PC-9 (cell line): ENCODE measurements around the gene IP6K1. TPM values are rescaled to one million over a fixed set of nuclear protein-coding genes. Genes with fewer than 3 reads are reported as not detected.

Source experiments
- BruUV-seq: library from RNA; stranded (reverse); fragments of 400-500 nt; replicated peaks from 2 replicates; lab custom pipeline; 2021; lab: Mats Ljungman, UMichigan
- CTCF ChIA-PET: fragments of 300-600 bp; sonication (Branson Sonifier 250); formaldehyde crosslinking; loops from one replicate; lab custom pipeline; 2022; ENCODE audit warnings: antibody characterized with exemption; lab: Charles Lee
- POLR2A ChIA-PET: fragments of 300-600 bp; sonication (Branson Sonifier 250); formaldehyde crosslinking; loops from one replicate; lab custom pipeline; 2022; ENCODE audit warnings: antibody characterized with exemption; ENCODE audit not compliant: unreplicated experiment; lab: Charles Lee
- DNase-seq, 2 experiments: peaks; one replicate each; pipeline versions ENCODE4 v3.0.0 to v3.0.0-alpha.2; 2015 to 2022; ENCODE audit warnings: mixed read lengths in 1 of 2
- H2AFZ ChIP-seq: fragments of 200-600 bp; sonication (generic); 2 replicates; pipeline ENCODE4 v1.8.1; 2017; ENCODE audit warnings: antibody characterized with exemption
- H3F3A ChIP-seq: fragments of 200-600 bp; sonication (generic); 2 replicates; pipeline ENCODE4 v1.8.1; 2017; ENCODE audit warnings: antibody characterized with exemption, mild to moderate bottlenecking, low read depth; ENCODE audit not compliant: insufficient read depth
- H3K27ac ChIP-seq: fragments of 200-600 bp; sonication (generic); 2 replicates; pipeline ENCODE4 v1.6.1; 2016; ENCODE audit warnings: mixed run types
- H3K27me3 ChIP-seq: fragments of 200-600 bp; sonication (generic); 2 replicates; pipeline ENCODE4 v1.6.1; 2016; ENCODE audit warnings: low read depth, mixed run types; ENCODE audit not compliant: insufficient read depth
- H3K36me3 ChIP-seq: fragments of 200-600 bp; sonication (generic); 2 replicates; pipeline ENCODE4 v1.6.1; 2016; ENCODE audit warnings: low read depth, mixed run types
- H3K4me1 ChIP-seq: fragments of 200-600 bp; sonication (generic); replicated peaks from 2 replicates; pipeline ENCODE4 v1.6.1; 2016; ENCODE audit warnings: mixed run types; ENCODE audit not compliant: insufficient read depth
- H3K4me2 ChIP-seq: fragments of 200-600 bp; sonication (generic); 2 replicates; pipeline ENCODE4 v1.6.1; 2017; ENCODE audit warnings: mixed run types
- H3K4me3 ChIP-seq: fragments of 200-600 bp; sonication (generic); 2 replicates; pipeline ENCODE4 v1.6.1; 2016; ENCODE audit warnings: mixed run types
- H3K79me2 ChIP-seq: fragments of 200-600 bp; sonication (generic); 2 replicates; pipeline ENCODE4 v1.6.1; 2017; ENCODE audit warnings: low read depth, mixed run types
- H3K9me2 ChIP-seq: fragments of 200-600 bp; sonication (generic); 2 replicates; pipeline ENCODE4 v1.8.1; 2017; ENCODE audit warnings: mild to moderate bottlenecking; ENCODE audit not compliant: insufficient read depth
- H3K9me3 ChIP-seq: fragments of 200-600 bp; sonication (generic); 2 replicates; pipeline ENCODE4 v1.8.1; 2016; ENCODE audit warnings: low read depth; ENCODE audit not compliant: insufficient read depth
- H4K20me1 ChIP-seq: fragments of 200-600 bp; sonication (generic); 2 replicates; pipeline ENCODE4 v1.8.1; 2017; ENCODE audit not compliant: insufficient read depth
- EZH2 ChIP-seq: fragments of 200-600 bp; sonication (generic); IDR thresholded peaks from 2 replicates; pipeline ENCODE4 v1.8.0; 2017; ENCODE audit warnings: antibody characterized with exemption, low read depth
- intact Hi-C: fragments of 100-400 bp; cut with micrococcal nuclease; formaldehyde crosslinking; loops from one replicate; pipeline ENCODE4 v1.10.0; 2022; ENCODE audit not compliant: unreplicated experiment
- total RNA-seq: library from RNA; stranded (reverse); gene quantifications from 2 replicates; pipeline ENCODE4 v1.2.3, GENCODE V29; 2021
- TF ChIP-seq, protein P1 (sequence below): fragments of 200-600 bp; sonication (generic); conservative IDR thresholded peaks from 2 replicates; pipeline ENCODE4 v1.6.1; 2017; ENCODE audit warnings: mixed run types, antibody characterized with exemption, mild to moderate bottlenecking, moderate library complexity

The IP6K1 gene
- total RNA-seq, 1 experiment from 2014 or later: 32.9 TPM

- Histone ChIP-seq H3K4me1 (no peaks in the 10 kb centered on the region), H3K4me2 (no peak overlapping the region), H3K79me2 (no peaks in the 10 kb centered on the region), H3K9me3 (no peaks in the 10 kb centered on the region), H3K27ac (no peak overlapping the region), H3K36me3 (no peaks in the 10 kb centered on the region), H3K9me2 (no peaks in the 10 kb centered on the region), H3F3A (no peaks in the 10 kb centered on the region), H2AFZ (no peak overlapping the region), H3K4me3 (no peak overlapping the region), H3K27me3 (no peaks in the 10 kb centered on the region), H4K20me1 (no peaks in the 10 kb centered on the region)
- no peak for TF ChIP-seq EZH2
- TF ChIP-seq, protein P1, sequence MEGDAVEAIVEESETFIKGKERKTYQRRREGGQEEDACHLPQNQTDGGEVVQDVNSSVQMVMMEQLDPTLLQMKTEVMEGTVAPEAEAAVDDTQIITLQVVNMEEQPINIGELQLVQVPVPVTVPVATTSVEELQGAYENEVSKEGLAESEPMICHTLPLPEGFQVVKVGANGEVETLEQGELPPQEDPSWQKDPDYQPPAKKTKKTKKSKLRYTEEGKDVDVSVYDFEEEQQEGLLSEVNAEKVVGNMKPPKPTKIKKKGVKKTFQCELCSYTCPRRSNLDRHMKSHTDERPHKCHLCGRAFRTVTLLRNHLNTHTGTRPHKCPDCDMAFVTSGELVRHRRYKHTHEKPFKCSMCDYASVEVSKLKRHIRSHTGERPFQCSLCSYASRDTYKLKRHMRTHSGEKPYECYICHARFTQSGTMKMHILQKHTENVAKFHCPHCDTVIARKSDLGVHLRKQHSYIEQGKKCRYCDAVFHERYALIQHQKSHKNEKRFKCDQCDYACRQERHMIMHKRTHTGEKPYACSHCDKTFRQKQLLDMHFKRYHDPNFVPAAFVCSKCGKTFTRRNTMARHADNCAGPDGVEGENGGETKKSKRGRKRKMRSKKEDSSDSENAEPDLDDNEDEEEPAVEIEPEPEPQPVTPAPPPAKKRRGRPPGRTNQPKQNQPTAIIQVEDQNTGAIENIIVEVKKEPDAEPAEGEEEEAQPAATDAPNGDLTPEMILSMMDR: no peak
- intact Hi-C loops: loop anchor here (5.0 to 10.0 kb wide), 2 partner anchors 203 to 480 kb away; no protein-coding TSS in a partner anchor
- BruUV-seq: no TSS peak
- ChIA-PET CTCF (no interaction called here), POLR2A (no interaction called here)
- DNase-seq: no peak
Observed at GRCh38 chr3:49704629-49705028, 81.7 kb downstream of the IP6K1 start.

DNA sequence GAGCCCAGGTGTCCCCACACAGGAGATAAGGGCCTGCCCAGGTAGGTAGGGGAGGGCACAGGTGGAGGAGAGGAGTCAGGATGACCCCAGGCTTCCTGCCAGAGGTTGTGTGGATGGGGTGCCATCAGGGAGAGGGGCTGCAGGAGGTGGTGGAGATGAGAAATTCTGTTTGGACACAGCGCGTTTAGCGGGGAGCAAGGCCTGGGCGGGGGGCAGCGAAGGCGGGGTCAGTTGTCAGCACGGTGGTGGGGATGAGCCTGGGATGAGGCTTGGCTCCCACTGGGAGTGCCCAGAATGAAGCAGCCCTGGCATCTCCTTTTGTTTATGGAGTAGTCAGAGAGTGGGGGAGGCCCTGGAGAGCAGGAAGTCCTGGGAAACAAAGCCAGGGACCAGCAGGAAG, 82.4 kb downstream of the IP6K1 start:
- ChIA-PET POLR2A (no interaction called here), CTCF (no interaction called here)
- no TSS peak for BruUV-seq
- Histone ChIP-seq H3K4me1 (no peaks in the 10 kb centered on the region), H3K27me3 (no peaks in the 10 kb centered on the region), H3K9me3 (no peaks in the 10 kb centered on the region), H3F3A (no peaks in the 10 kb centered on the region), H3K27ac (no peak overlapping the region), H3K4me3 (no peak overlapping the region), H3K9me2 (no peaks in the 10 kb centered on the region), H3K79me2 (no peaks in the 10 kb centered on the region), H3K36me3 (no peaks in the 10 kb centered on the region), H3K4me2 (no peak overlapping the region), H4K20me1 (no peaks in the 10 kb centered on the region), H2AFZ (no peak overlapping the region)
- intact Hi-C loops: loop anchor here (1.0 to 10.0 kb wide), 3 partner anchors 135 to 481 kb away; no protein-coding TSS in a partner anchor
- TF ChIP-seq, protein P1: no peak
- no peak for TF ChIP-seq EZH2
- DNase-seq: no peak

DNA sequence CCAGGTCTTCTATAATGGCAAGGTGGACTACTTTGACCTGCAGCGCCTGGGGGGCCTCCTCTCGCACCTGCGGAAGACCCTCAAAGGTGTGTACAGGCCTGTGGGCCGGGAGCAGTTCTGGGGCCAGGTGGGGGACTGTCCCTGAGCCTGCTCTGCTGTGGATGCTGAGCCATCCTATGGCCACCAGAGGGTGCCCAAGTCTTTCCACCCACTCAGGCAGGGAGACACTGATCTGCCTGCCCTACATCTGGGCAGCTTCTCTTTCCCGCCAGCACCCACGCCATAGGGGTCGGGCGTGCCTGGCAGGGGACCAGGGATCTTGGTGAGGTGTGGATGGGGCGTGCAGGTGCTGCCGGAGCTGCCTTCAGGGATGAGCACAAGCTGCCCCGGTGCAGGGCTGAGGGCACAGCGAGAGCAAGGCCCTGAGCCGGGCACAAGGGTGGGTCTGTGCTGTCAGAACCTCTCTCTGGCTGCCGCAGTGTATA, 82.9 kb downstream of the IP6K1 start:
- Histone ChIP-seq H3K79me2 (no peaks in the 10 kb centered on the region), H3K9me2 (no peaks in the 10 kb centered on the region), H3K27ac (no peak overlapping the region), H3K4me3 (no peak overlapping the region), H3F3A (no peaks in the 10 kb centered on the region), H2AFZ (no peak overlapping the region), H4K20me1 (no peaks in the 10 kb centered on the region), H3K27me3 (no peaks in the 10 kb centered on the region), H3K4me2 (no peak overlapping the region), H3K4me1 (no peaks in the 10 kb centered on the region), H3K36me3 (no peaks in the 10 kb centered on the region), H3K9me3 (no peaks in the 10 kb centered on the region)
- TF ChIP-seq EZH2: no peak
- TF ChIP-seq, protein P1: peak; percentile 75
- ChIA-PET POLR2A (no interaction called here), CTCF (interaction anchor here (0.6 kb wide), 1 partner anchor 304 kb away, joined by 6 read pairs; no protein-coding TSS in a partner anchor)
- intact Hi-C loops: loop anchor here (1.0 to 10.0 kb wide), 3 partner anchors 136 to 481 kb away; no protein-coding TSS in a partner anchor
- BruUV-seq: no TSS peak
- DNase-seq: peak in 1 of 2 experiments; percentile 77
